ENCODE data around the gene NUAK1. TPM values are rescaled to one million over a fixed set of nuclear protein-coding genes. Genes with fewer than 3 reads are reported as not detected.

Gene NUAK1
- total RNA-seq, 1 experiment from 2014 or later: 1.3 TPM

DNA sequence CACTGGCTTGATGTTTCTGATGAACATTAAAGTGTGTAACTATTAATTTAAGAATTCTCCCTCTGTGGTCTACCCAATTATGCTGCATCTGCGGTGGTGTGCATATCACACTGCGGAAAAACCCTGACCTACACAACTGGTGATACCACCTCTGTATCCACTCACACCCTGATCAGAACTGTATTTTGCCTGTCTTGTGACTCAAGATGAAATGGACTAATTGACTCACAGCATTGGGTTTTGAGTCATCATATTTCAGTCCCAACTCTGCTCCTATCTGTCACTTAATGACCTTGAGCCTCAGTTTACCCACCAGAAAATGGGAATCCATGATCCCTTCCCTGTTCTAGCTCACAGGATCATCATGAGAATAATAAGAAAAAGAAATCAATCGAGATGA is 65.6 kb downstream of the NUAK1 start:
- Histone ChIP-seq H3K4me3 (ENCODE audit: low read depth, low read length, poor library complexity, severe bottlenecking) (no peak overlapping the region), H3K27ac (ENCODE audit: low read depth, low read length, poor library complexity, severe bottlenecking) (no peak overlapping the region), H3K27me3 (replicated peaks; ENCODE audit: insufficient read depth, low read depth, low read length, poor library complexity) (no peaks in the 10 kb centered on the region), H3K36me3 (ENCODE audit: insufficient read depth, low read length, poor library complexity, severe bottlenecking) (no peaks in the 10 kb centered on the region), H3K9me3 (ENCODE audit: low read depth, low read length, poor library complexity, severe bottlenecking) (no peaks in the 10 kb centered on the region), H3K4me1 (ENCODE audit: insufficient read depth, low read length, poor library complexity, severe bottlenecking) (no peaks in the 10 kb centered on the region)
- intact Hi-C loops (cut with micrococcal nuclease; ENCODE audit: unreplicated experiment): no loop called here
- TF ChIP-seq CTCF (conservative IDR thresholded peaks at IDR 0.05; ENCODE audit: low read depth, low read length) (no peak), EZH2 (IDR thresholded peaks at IDR 0.05; ENCODE audit: borderline replicate concordance, low read depth, low read length, poor library complexity, severe bottlenecking) (no peak)
- CTCF ChIA-PET: no interaction called here
- POLR2A ChIA-PET (ENCODE audit: low non-redundant PET): no interaction called here
- DNase-seq (ENCODE audit: low spot score): no peak
- no TSS peak for BruUV-seq (replicated peaks)

- DNase-seq (ENCODE audit: low spot score): no peak
- H3K4me1 ChIP-seq (ENCODE audit: insufficient read depth, low read length, poor library complexity, severe bottlenecking): no peaks in the 10 kb centered on the region
- POLR2A ChIA-PET (ENCODE audit: low non-redundant PET): no interaction called here
- no peaks in the 10 kb centered on the region for H3K36me3 ChIP-seq (ENCODE audit: insufficient read depth, low read length, poor library complexity, severe bottlenecking)
- CTCF ChIA-PET: no interaction called here
- no peaks in the 10 kb centered on the region for H3K9me3 ChIP-seq (ENCODE audit: low read depth, low read length, poor library complexity, severe bottlenecking)
- BruUV-seq (replicated peaks): no TSS peak
- H3K27ac ChIP-seq (ENCODE audit: low read depth, low read length, poor library complexity, severe bottlenecking): no peak overlapping the region
- H3K27me3 ChIP-seq (replicated peaks; ENCODE audit: insufficient read depth, low read depth, low read length, poor library complexity): no peaks in the 10 kb centered on the region
- H3K4me3 ChIP-seq (ENCODE audit: low read depth, low read length, poor library complexity, severe bottlenecking): no peak overlapping the region
- intact Hi-C loops (cut with micrococcal nuclease; ENCODE audit: unreplicated experiment): no loop called here
- TF ChIP-seq CTCF (conservative IDR thresholded peaks at IDR 0.05; ENCODE audit: low read depth, low read length): no peak
- no peak for TF ChIP-seq EZH2 (IDR thresholded peaks at IDR 0.05; ENCODE audit: borderline replicate concordance, low read depth, low read length, poor library complexity, severe bottlenecking)
Observed at GRCh38 chr12:106072751-106073150, 66.0 kb downstream of the NUAK1 start.

- Histone ChIP-seq H3K4me3 (ENCODE audit: low read depth, low read length, poor library complexity, severe bottlenecking) (no peak overlapping the region), H3K4me1 (ENCODE audit: insufficient read depth, low read length, poor library complexity, severe bottlenecking) (no peaks in the 10 kb centered on the region), H3K27ac (ENCODE audit: low read depth, low read length, poor library complexity, severe bottlenecking) (no peak overlapping the region), H3K9me3 (ENCODE audit: low read depth, low read length, poor library complexity, severe bottlenecking) (no peaks in the 10 kb centered on the region), H3K36me3 (ENCODE audit: insufficient read depth, low read length, poor library complexity, severe bottlenecking) (no peaks in the 10 kb centered on the region), H3K27me3 (replicated peaks; ENCODE audit: insufficient read depth, low read depth, low read length, poor library complexity) (no peaks in the 10 kb centered on the region)
- POLR2A ChIA-PET (ENCODE audit: low non-redundant PET): no interaction called here
- CTCF ChIA-PET: no interaction called here
- no TSS peak for BruUV-seq (replicated peaks)
- intact Hi-C loops (cut with micrococcal nuclease; ENCODE audit: unreplicated experiment): no loop called here
- no peak for TF ChIP-seq CTCF (conservative IDR thresholded peaks at IDR 0.05; ENCODE audit: low read depth, low read length)
- no peak for TF ChIP-seq EZH2 (IDR thresholded peaks at IDR 0.05; ENCODE audit: borderline replicate concordance, low read depth, low read length, poor library complexity, severe bottlenecking)
- no peak for DNase-seq (ENCODE audit: low spot score)
Observed at GRCh38 chr12:106071686-106072085, 67.1 kb downstream of the NUAK1 start.
